Right kidney (tissue), 1 donor: ENCODE data around the gene SH3RF1.
A peak's percentile ranks its signal among the peaks of the same experiment; 100 is the strongest.
"Not testable (repeated sequence)": the region's sequence is repeated elsewhere in the genome, so short reads cannot be mapped to it uniquely, and the experiment has no call there.

Source experiments
- DNase-seq: peaks from one replicate; pipeline ENCODE4 v3.0.0-alpha.2; 2016

The SH3RF1 gene

DNA sequence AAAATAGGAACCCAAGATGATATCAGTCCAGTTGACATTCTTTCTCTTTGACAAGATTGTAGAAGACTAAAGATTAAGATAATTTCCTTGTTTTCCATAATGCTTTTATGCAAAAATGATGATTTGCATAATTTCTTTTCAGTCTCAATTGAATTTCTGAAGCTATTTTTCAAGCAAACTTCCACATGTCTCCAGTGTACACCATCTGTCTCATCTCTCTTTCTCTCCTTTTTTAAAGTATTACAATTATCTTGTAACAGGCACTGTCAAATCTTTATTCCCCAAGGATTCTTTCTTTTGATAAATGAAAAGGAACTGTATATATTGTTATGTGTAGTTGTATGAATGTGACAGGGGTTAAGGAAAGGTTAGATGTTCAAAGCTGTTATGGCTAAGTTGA lies 7.9 kb upstream of the SH3RF1 start:
- DNase-seq = no peak

DNA sequence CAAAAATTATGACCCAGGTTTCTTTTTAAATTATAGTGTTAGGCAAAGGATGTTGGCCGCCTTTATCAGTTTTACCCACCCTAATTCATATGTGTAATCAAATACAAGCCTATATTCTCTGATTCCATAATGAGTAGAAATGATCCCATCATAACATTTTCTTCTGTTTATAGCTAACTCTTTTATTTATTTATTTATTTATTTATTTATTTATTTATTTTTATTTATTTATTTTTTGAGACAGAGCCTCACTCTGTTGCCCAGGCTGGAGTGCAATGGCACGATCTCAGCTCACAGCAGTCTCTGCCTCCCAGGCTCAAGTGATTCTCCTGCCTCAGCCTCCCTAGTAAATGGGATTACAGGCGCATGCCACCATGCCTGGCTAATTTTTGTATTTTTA lies 7.1 kb upstream of the SH3RF1 start:
- DNase-seq = not testable (repeated sequence)

DNA sequence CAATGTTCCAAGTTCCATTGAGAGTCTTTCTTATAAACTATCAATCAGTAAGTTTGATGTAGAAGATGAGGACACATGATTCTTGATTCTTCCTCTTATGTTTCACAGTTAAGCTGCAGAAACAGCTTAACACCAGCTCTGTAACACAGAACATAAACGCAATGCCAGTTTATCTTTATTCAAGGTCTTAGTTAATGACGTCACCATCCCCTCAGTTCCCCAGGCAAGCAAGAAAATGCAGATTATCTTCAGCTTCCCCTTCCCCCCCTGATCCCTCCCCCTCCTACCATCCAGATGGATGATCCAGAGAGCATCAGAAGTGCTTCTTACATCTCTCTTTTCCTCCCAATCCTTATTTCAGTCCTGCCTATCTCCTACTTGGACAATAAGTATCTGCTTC lies 4.4 kb upstream of the SH3RF1 start:
- DNase-seq = no peak

DNA sequence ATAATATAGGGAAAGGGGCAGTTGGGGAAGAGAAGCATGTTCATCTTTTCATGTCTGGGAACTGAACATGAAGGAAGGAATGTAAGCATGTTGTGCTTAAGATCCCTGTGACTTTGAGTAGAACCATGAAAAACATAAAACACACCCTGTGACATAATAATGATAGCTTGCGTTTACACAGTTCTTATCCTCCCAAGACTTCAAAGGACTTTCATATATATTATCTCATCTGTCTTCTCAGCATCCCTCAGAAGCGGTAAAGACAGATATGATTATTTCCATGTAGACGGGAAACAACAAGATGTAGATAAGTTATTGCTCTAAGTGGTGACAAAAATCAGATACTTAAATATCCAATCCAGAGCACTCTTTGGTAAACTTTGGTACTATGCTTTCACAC lies 3.3 kb upstream of the SH3RF1 start:
- no peak for DNase-seq

DNA sequence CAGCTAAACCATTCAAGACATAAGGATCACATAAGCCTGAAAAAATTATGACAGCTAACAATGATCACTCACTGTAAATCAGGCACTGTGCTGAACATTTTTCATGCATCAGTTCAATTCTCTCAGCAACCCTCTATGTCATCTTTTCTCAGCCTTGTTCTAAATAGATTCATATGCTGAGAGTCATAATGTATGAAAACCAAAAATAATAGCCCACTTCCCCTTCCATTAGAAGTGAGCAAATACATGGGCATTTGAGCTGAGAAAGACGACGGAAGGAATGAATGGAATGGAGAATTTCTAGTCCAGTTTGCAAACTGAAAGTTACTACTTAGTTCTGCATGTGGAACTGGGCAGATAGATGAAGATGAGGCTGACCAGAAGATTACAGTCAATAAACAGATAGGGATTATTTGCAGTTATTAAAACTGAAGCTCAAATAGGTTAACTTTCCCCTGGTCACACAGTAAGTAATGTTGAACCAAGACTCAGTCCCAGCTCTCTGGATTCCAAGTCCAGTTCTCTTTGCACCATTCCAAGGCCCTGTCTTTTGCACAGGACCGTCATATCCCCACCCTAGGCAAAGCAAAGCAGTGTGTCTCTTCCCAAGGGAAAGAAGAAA lies 1.6 kb upstream of the SH3RF1 start:
- no peak for DNase-seq

DNA sequence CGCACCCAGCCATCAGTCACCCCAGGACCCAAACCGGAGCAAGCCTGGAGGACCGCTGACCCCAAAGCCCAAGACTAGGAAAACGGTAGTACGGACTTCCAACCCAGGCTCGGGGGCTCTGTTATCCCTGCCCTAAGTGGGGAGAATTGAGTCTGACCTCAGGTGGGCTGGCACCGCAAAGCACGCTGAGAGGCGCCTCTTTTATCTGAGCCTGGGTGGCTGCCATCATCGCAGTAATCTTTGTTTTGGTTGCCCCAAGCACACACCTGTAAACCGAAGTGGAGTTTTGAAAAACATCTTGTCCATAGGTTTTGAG lies 894 bp upstream of the SH3RF1 start:
- DNase-seq = no peak

DNA sequence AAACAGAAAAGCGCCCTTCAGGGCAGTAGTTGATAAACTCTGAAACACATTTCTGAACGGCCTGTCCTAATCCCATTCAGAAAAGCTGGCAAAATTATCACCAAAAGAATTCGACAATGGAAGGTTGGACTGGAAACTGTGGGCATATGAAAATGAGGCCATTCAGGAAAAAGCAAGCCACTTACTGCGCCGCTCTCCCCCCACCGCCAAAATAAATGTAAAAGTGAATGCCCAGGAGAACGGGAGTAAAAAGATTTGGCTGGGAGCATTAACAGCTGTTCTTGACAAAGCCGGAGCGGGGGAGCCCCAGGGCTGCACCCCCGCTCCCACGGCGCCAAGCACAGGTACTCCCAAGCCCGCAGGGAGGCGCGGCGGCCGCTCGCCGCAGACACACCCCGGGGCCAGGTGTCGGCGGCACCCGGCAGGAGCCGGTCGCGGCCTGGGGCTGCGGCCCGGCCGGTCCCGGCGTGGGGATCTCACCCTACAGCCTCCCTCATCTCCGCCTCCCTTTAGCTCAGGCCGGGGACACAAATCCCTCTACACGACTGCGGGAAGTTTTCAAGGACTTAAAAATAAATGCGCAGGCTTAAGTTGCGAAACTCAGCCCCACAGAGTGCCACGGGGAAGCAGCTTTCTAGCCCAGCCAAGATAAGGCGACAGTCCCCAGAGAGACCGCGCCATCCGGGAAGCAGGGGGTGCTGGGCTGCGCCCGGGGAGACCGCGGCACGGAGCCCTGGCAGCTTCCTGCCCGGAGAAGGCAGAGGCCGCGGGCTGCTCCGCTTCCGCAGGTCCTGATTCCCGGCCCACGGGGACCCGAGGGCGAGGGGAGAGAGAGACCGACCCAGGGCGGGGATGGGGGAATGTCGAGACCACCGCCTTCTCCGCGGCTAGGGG lies 593 bp downstream of the SH3RF1 start:
- peak; percentile 95 for DNase-seq

DNA sequence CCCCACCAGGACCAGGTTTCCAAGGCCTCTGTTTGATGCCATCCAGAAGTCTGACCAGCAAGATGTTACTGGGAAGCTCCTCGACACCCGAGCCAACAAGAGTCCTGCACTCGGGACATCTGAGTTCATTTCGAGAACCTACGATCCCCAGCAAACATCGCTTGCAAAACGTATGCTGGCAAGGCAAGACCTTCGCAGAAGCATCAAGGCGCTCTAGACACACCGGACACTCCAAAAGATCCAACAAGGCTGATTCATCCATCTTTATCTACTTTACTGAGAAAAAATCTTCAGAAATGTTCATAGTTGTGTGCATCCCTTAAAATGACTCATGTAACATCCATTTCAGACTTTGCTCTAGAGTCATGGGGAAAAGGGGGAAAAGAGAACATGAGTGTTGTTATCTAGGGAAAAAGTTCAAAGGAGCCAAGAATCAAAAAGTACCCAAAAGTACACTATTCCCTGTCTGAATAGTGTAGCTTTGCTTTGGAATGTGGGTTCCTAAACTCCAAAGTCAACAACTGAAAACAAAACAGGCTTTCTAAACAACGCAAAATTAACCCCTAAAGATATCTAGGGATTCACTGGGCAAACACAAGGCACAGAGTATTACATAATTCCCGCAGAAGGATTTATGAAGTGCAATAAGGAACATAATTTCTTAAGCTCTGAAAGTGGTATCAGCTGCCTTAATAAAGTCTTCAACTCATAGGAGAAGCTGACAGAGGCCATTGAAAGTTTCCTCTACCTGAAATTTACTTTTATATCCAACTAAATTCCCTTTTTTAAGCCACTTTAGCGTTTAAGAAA lies 1.6 kb downstream of the SH3RF1 start:
- peak; percentile 48 for DNase-seq

DNA sequence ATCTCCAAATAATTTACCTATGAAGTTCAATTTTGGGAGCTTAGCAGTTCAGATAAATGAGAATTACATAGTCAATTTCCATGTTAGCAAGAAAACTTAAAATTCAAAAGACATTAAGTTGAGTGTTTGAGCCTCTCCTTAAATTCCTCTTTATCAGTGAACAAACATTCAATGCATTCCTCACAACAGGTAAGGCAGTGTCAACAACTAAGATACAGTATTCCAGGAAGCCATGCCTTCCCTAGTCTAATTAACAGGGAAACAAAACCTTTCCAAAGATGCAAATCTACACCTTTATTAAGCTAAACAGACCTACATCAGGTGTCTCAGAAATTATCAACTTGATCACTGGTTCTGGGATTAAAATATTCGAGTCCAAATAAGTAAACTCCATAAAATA lies 3.7 kb downstream of the SH3RF1 start:
- DNase-seq = no peak

DNA sequence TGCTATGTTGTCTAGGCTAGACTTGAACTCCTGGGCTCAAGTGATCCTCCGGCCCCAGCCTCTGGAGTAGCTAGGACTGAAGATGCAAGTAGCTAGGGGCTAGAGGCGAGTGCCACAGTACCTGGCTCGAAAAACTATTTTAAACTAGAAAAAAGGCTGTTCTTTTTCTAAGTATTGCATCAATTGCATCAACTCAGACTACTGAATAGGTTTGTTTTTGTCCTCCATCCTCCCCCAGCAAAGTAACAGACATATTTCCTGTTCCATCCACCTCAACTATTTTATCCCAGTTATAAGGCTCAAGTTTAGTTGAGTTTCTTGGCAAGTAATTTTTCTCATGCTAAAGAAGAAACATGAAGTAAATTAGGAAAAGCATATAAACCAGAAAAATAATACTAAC lies 4.1 kb downstream of the SH3RF1 start:
- DNase-seq = no peak

DNA sequence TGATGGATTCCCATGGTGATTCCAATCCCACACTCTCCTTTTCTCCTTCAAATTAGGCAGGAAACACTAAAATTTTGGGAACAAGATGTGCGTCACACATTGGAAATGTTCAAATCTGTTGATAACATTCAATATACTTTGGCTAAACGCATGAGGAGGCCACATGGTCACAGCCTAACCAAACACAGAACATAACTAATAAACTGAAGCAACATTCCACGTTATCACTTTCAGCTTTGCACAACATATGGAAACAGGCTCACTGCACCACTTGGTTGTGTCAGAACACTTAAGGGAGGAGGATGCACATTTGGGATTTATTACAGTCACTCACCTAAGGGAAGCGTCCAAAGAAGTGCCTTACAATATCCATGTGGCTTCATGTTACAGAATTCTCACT lies 4.7 kb downstream of the SH3RF1 start:
- no peak for DNase-seq

DNA sequence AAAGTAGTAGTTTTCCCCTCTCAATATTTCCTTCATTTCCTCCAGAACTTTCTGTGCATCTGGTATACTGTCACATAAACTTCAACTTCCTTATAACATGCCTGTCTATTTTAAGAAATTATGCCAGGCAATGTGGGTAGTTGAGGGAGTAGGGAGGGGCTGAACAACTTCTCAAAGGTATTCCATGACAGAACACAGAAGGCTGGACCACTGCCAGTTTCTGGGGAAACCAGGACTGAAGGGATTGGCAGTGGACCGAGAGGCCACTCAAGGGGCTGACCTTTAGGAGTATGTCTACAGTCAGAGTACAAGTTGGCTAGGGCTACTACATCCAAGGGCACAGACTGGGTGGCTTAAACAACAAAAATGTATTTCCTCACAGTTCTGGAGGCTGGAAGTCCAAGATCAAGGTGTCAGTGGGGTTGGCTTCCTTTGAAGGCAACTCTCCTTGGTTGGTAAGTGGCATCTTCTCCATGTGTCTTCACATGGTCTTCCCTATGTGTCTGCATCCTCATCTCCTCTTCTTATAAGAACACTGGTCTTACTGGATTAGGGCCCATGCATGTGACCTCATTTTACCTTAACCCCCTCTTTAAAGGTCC lies 6.9 kb downstream of the SH3RF1 start:
- no peak for DNase-seq

DNA sequence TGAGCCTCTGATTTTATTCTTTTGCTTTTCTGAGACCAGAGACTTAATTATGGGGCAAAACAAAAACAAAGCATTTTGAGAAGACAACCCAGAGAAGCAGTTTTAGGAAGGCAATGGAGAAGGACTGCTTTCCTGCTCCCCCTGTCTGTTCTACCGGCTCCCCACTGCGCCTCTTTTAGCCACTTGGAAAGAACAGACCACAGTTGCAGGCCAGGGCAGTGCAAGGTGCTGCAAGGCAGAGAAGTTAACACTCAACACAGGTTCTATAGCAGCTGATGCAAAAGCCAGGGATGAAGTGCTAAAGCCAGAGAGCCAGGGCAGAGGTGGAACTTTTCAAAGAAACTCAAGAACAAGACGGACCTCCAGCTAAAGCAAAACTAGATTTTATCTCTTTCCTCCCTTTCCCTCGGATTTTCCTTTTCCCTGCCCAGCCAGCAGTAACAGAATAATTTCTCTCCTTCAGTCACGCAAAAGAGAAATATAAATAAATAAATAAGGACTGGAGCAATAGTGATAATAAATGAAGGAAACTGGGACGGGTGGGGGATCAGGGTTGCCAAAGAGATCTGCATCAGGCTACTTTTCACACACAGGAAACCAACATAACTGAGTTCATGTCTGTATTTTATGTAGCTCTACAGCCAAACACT lies 10.4 kb downstream of the SH3RF1 start:
- DNase-seq = no peak

DNA sequence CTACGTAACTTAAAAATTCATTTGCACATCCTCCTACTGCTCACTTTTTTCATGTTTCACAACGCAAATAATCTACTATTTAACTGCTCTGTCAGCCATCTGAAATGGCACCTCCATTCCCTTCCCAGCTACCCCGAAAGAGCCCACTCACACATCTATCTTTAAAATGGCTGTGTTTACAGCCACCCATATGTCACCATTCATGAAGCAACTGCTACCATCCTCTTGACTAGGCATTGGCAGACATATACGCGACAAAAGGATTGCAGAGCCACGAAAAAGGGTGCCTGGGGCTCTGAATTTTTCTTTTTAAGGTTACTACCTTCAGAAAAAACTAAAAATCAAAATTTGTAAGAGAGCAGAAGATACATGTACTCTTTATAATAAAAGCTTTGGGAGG lies 11.5 kb downstream of the SH3RF1 start:
- no peak for DNase-seq

DNA sequence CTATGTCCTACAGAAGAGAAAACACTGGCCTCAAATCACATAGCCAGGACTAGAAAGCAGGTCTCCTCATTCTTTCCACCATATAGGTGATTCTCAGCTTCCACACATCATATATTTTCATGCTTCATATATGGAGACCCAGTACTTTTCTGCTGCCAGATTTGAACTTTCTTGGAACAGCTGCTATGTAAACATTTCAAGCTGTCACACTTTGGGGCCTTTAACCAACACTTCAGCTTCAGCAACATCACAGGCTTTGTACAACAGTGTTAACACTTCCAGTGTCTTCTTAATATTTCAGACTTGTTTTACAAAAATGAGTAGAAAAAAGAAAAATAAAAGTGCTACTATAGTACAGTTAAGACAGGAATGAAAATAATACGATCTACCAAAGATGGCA lies 12.6 kb downstream of the SH3RF1 start:
- DNase-seq = no peak

DNA sequence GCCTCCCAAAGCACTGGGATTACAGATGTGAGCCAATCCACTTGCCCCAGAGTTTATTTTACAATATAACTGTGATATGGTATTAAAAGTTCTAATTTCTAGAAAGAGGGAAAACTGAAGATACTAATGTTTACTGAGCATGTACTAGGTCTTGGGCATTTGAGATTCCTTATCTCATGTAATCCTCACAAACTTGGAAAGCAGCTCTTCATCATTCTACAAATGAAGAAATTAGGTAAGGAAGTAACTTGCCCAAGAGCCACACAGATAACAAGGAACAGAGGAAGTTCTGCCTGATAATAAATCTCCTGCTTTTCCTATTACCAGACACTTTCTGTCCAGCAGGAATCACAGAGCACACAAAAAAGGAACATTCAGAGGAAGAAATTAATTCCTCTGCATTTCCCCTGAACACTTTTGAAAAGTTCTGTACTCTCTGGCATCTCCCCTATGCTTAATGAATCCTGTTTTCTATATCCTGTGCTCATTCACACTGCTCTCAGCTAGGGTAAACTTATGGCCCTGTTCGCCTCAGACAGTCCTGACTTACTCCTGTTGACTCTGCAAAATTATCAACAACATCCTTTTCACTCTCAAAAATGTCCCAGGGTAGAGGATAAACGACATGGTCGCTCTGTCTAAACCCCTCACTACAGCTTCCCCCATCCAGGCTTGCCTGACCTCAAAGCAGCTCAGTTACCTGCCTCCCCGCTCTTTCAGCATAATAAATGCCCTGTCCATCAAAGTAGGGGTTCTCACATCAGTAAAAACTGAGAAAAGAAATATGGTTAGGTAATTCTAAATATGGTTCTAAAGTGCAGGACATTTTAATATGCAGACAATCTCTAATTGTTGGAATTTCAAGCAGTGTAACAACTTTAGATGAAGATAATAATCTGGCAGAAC lies 13.6 kb downstream of the SH3RF1 start:
- DNase-seq = no peak

DNA sequence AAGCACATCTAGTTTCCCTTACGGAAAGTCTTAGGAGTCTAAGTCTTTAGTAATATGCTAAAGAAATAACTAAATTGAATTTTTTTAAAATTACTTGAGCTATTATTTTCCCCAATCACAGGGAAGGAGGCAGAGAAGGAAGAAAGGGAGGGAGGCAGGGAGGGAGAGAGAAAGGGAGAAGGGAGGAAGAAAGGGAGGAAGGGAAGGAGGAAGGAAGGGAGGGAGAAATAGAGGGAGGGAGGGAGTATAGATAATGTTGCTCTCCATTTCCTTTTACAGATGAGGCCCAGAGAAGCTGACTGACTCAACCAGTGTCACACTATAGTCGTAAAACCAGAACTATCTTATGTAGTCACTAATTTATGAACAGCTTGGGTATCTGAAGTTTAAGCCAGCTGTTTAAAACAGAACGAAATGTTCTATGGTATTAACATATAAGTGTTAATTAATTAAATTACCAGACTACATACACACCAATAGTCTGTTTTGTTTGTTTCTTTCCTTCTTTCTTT lies 14.6 kb downstream of the SH3RF1 start:
- no peak for DNase-seq

DNA sequence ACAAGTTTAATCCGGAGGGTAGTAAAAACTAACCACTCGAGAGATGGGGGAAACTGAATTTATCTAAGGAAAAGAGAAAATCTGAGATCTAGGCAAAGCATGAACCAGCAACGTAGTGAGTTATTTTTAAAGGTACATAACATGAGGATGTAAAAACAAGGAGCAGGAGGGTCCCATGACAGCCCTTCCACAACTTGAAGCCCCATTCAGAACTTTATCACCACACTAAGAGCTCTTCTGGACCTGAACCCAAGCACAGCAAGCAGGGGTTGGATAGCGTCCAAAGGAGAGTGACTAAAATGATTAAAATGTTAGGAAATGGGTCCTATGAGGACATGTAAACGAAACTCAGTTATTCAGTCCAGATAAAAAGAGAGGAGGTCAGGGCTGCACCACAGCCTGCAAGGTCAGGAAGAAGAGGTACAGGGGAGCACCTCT lies 16.2 kb downstream of the SH3RF1 start:
- no peak for DNase-seq

DNA sequence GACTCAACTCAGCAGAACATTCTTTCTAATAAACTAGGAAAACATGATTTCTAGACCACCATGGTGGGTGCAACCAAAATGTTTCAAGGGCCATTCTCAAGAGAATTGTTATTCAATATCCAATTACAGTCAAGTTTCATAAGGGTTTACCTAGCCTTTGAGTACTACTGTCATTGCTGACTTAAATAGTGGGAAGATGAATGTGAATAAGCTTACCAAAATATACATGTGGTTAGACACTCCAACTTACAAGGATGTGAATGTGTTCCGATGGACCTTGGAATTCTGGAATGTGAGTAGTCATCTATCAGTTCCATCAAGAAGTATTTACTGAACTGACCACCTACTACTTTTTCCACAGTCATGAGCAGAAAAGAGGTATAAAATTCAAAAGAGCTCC lies 16.9 kb downstream of the SH3RF1 start:
- no peak for DNase-seq

DNA sequence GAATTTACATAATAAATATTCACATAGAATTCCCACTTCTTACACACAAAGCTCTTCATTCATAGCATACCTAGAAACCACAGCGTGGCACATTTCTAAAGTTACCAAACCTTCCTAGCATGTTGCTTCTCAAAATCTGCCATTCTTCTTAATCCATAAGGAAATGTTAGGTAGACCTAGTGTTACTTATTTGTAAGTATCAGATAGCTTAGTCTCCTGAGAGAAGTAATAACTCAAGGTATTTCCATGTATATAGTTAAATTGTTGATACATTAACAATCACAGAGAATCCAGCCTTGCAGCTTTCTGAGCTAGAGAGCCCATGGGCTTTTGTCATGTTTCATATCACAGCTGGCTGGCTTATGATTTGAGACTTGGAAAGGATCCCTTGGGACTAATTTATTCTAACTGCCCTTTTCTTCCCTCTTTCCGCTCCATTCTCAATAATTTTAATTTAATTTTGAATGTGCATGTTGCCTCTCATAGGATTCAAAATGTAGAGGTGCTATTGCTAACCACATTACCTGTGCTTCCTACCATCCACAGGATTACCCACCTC lies 17.6 kb downstream of the SH3RF1 start:
- DNase-seq = no peak
